ENCODE measurements around the gene COQ9.

The COQ9 gene

GRCh38 chr16:57462209-57462977 lies 15.1 kb downstream of the COQ9 start, which contains the start of gene POLR2C (continued):
- TF ChIP-seq PRDM2 (tag by site-specific recombination; IDR thresholded peaks at IDR 0.05; ENCODE audit: borderline replicate concordance) (no peak), ZIC2 (tag by site-specific recombination; IDR thresholded peaks at IDR 0.05) (no peak), ZNF350 (tag by site-specific recombination; IDR thresholded peaks at IDR 0.05) (no peak), ZFHX2 (tag by site-specific recombination; conservative IDR thresholded peaks at IDR 0.05) (no peak), ZNF571 (tag by site-specific recombination; IDR thresholded peaks at IDR 0.05) (no peak), ZBTB17 (tag by site-specific recombination; IDR thresholded peaks at IDR 0.05) (peak; percentile 56), ZBTB48 (tag by site-specific recombination; IDR thresholded peaks at IDR 0.05) (peak; percentile 49; the same call in 1 of the 2 replicates), ZFP37 (tag by site-specific recombination; IDR thresholded peaks at IDR 0.05) (no peak), ZNF664 (tag by site-specific recombination; IDR thresholded peaks at IDR 0.05) (no peak), ZBTB26 (tag by site-specific recombination; optimal IDR thresholded peaks at IDR 0.05) (peak; percentile 61), REPIN1 (tag by site-specific recombination; IDR thresholded peaks at IDR 0.05; ENCODE audit: low read depth) (0 out of 2 replicates have a peak, but pooled peaks have one; percentile 30), SETDB1 (IDR thresholded peaks at IDR 0.05; ENCODE audit: insufficient read length, low read length) (no peak), ZNF211 (tag by site-specific recombination; IDR thresholded peaks at IDR 0.05; ENCODE audit: low read depth) (no peak), ZBTB1 (tag by site-specific recombination; IDR thresholded peaks at IDR 0.05) (no peak), AEBP2 (tag by site-specific recombination; IDR thresholded peaks at IDR 0.05; ENCODE audit: borderline replicate concordance) (no peak), SP2 (tag by site-specific recombination; IDR thresholded peaks at IDR 0.05) (peak; percentile 73), ZNF155 (tag by site-specific recombination; IDR thresholded peaks at IDR 0.05) (no peak)
- TF ChIP-seq, protein P1, sequence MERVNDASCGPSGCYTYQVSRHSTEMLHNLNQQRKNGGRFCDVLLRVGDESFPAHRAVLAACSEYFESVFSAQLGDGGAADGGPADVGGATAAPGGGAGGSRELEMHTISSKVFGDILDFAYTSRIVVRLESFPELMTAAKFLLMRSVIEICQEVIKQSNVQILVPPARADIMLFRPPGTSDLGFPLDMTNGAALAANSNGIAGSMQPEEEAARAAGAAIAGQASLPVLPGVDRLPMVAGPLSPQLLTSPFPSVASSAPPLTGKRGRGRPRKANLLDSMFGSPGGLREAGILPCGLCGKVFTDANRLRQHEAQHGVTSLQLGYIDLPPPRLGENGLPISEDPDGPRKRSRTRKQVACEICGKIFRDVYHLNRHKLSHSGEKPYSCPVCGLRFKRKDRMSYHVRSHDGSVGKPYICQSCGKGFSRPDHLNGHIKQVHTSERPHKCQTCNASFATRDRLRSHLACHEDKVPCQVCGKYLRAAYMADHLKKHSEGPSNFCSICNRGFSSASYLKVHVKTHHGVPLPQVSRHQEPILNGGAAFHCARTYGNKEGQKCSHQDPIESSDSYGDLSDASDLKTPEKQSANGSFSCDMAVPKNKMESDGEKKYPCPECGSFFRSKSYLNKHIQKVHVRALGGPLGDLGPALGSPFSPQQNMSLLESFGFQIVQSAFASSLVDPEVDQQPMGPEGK (tag by site-specific recombination; IDR thresholded peaks at IDR 0.05) = peak; percentile 39
- TF ChIP-seq, protein P2, sequence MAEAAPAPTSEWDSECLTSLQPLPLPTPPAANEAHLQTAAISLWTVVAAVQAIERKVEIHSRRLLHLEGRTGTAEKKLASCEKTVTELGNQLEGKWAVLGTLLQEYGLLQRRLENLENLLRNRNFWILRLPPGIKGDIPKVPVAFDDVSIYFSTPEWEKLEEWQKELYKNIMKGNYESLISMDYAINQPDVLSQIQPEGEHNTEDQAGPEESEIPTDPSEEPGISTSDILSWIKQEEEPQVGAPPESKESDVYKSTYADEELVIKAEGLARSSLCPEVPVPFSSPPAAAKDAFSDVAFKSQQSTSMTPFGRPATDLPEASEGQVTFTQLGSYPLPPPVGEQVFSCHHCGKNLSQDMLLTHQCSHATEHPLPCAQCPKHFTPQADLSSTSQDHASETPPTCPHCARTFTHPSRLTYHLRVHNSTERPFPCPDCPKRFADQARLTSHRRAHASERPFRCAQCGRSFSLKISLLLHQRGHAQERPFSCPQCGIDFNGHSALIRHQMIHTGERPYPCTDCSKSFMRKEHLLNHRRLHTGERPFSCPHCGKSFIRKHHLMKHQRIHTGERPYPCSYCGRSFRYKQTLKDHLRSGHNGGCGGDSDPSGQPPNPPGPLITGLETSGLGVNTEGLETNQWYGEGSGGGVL (tag by site-specific recombination; IDR thresholded peaks at IDR 0.05) = no peak
- TF ChIP-seq, protein P3, sequence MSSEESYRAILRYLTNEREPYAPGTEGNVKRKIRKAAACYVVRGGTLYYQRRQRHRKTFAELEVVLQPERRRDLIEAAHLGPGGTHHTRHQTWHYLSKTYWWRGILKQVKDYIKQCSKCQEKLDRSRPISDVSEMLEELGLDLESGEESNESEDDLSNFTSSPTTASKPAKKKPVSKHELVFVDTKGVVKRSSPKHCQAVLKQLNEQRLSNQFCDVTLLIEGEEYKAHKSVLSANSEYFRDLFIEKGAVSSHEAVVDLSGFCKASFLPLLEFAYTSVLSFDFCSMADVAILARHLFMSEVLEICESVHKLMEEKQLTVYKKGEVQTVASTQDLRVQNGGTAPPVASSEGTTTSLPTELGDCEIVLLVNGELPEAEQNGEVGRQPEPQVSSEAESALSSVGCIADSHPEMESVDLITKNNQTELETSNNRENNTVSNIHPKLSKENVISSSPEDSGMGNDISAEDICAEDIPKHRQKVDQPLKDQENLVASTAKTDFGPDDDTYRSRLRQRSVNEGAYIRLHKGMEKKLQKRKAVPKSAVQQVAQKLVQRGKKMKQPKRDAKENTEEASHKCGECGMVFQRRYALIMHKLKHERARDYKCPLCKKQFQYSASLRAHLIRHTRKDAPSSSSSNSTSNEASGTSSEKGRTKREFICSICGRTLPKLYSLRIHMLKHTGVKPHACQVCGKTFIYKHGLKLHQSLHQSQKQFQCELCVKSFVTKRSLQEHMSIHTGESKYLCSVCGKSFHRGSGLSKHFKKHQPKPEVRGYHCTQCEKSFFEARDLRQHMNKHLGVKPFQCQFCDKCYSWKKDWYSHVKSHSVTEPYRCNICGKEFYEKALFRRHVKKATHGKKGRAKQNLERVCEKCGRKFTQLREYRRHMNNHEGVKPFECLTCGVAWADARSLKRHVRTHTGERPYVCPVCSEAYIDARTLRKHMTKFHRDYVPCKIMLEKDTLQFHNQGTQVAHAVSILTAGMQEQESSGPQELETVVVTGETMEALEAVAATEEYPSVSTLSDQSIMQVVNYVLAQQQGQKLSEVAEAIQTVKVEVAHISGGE (tag by site-specific recombination; conservative IDR thresholded peaks at IDR 0.05; ENCODE audit: low read depth) = peak; percentile 93
- TF ChIP-seq, protein P4, sequence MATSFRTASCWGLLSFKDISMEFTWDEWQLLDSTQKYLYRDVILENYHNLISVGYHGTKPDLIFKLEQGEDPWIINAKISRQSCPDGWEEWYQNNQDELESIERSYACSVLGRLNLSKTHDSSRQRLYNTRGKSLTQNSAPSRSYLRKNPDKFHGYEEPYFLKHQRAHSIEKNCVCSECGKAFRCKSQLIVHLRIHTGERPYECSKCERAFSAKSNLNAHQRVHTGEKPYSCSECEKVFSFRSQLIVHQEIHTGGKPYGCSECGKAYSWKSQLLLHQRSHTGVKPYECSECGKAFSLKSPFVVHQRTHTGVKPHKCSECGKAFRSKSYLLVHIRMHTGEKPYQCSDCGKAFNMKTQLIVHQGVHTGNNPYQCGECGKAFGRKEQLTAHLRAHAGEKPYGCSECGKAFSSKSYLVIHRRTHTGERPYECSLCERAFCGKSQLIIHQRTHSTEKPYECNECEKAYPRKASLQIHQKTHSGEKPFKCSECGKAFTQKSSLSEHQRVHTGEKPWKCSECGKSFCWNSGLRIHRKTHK (tag by site-specific recombination; IDR thresholded peaks at IDR 0.05) = no peak
